OCI-LY7 (cell line): Measurements from ENCODE around the gene MMP27. TPM values are rescaled to one million over a fixed set of nuclear protein-coding genes. Genes with fewer than 3 reads are reported as not detected.

ENCODE experiments used
- BruUV-seq: library from RNA; stranded (reverse); fragments of 400-500 nt; replicated peaks from 2 replicates; lab custom pipeline; 2021; lab: Mats Ljungman, UMichigan
- CTCF ChIA-PET: fragments of 300-600 bp; sonication (Branson Sonifier 250); formaldehyde crosslinking; loops from one replicate; lab custom pipeline; 2022; ENCODE audit warnings: antibody characterized with exemption; ENCODE audit not compliant: unreplicated experiment; lab: Charles Lee
- POLR2A ChIA-PET: fragments of 300-600 bp; sonication (Branson Sonifier 250); formaldehyde crosslinking; loops from one replicate; lab custom pipeline; 2022; ENCODE audit warnings: antibody characterized with exemption; lab: Charles Lee
- DNase-seq: peaks from one replicate; pipeline ENCODE4 v3.0.0-alpha.2; 2015; ENCODE audit warnings: low spot score
- H2AFZ ChIP-seq: fragments of 200-600 bp; sonication (generic), shearing (Covaris generic); 2 replicates; pipeline ENCODE4 v1.6.1; 2014; ENCODE audit warnings: mild to moderate bottlenecking, antibody characterized with exemption, low read length, moderate library complexity
- H3K27ac ChIP-seq: fragments of 200-600 bp; sonication (generic); 2 replicates; pipeline ENCODE4 v1.5.1; 2014; ENCODE audit warnings: mixed run types, low read depth, mild to moderate bottlenecking, moderate library complexity, low read length, inconsistent platforms; ENCODE audit not compliant: poor library complexity, severe bottlenecking
- H3K36me3 ChIP-seq: fragments of 200-600 bp; sonication (generic); 2 replicates; pipeline ENCODE4 v1.6.1; 2014; ENCODE audit warnings: mild to moderate bottlenecking, antibody characterized with exemption, low read length, moderate library complexity, mixed read lengths; ENCODE audit not compliant: insufficient read depth
- H3K4me1 ChIP-seq: fragments of 200-600 bp; sonication (generic); 2 replicates; pipeline ENCODE4 v1.5.1; 2014; ENCODE audit warnings: mild to moderate bottlenecking, low read length; ENCODE audit not compliant: insufficient read depth, poor library complexity, severe bottlenecking
- H3K4me2 ChIP-seq: fragments of 200-600 bp; sonication (generic); 2 replicates; pipeline ENCODE4 v1.6.1; 2014; ENCODE audit warnings: mild to moderate bottlenecking, low read length
- H3K4me3 ChIP-seq: fragments of 200-600 bp; sonication (generic); 2 replicates; pipeline ENCODE4 v1.5.1; 2014; ENCODE audit warnings: mild to moderate bottlenecking, low read depth, low read length; ENCODE audit not compliant: poor library complexity, severe bottlenecking
- H3K79me2 ChIP-seq: fragments of 200-600 bp; sonication (generic); 2 replicates; pipeline ENCODE4 v1.6.1; 2016; ENCODE audit warnings: low read depth, mild to moderate bottlenecking, low read length, moderate library complexity, mixed read lengths; ENCODE audit not compliant: insufficient read depth
- H3K9me2 ChIP-seq: fragments of 200-600 bp; sonication (generic); 2 replicates; pipeline ENCODE4 v1.6.1; 2016; ENCODE audit warnings: mild to moderate bottlenecking, low read length, mixed read lengths; ENCODE audit not compliant: insufficient read depth
- H3K9me3 ChIP-seq: fragments of 200-600 bp; sonication (generic); 2 replicates; pipeline ENCODE4 v1.6.1; 2014; ENCODE audit warnings: mild to moderate bottlenecking, mixed run types, low read length, mixed read lengths
- H4K20me1 ChIP-seq: fragments of 200-600 bp; sonication (generic); 2 replicates; pipeline ENCODE4 v1.6.1; 2014; ENCODE audit warnings: mild to moderate bottlenecking, antibody characterized with exemption, low read length, moderate library complexity, mixed read lengths; ENCODE audit not compliant: insufficient read depth
- CTCF ChIP-seq: fragments of 200-600 bp; sonication (generic); conservative IDR thresholded peaks from 2 replicates; pipeline ENCODE4 v1.5.1; 2014; ENCODE audit warnings: mild to moderate bottlenecking, antibody characterized with exemption, low read length, moderate library complexity, mixed read lengths
- EZH2phosphoT487 ChIP-seq: fragments of 200-600 bp; sonication (generic); IDR thresholded peaks from 2 replicates; pipeline ENCODE4 v1.6.1; 2018; ENCODE audit warnings: low read depth, borderline replicate concordance, mild to moderate bottlenecking, mixed run types, antibody characterized with exemption, low read length, moderate library complexity, mixed read lengths
- intact Hi-C: fragments of 100-400 bp; cut with micrococcal nuclease; formaldehyde crosslinking; loops from one replicate; pipeline ENCODE4 v1.10.0; 2022; ENCODE audit not compliant: unreplicated experiment
- total RNA-seq, 2 experiments: library from RNA; depleted of rRNA in 1 of 2; stranded (reverse); fragments of >200 nt in 1 of 2; shearing (Covaris generic) in 1 of 2; gene quantifications; 2 replicates each; pipeline ENCODE4 v1.2.3, GENCODE V29; 2014 to 2022

The MMP27 gene
- total RNA-seq, 2 experiments from 2014 or later: not detected

- no peak for DNase-seq
- TF ChIP-seq EZH2phosphoT487: no peak
- intact Hi-C loops: no loop called here
- no peak overlapping the region for H3K4me2 ChIP-seq
- POLR2A ChIA-PET: interaction anchor here (1.4 to 1.5 kb wide), 2 partner anchors 11 to 13 kb away, joined by 3 read pairs; no protein-coding TSS in a partner anchor
- no peaks in the 10 kb centered on the region for H3K9me3 ChIP-seq
- H3K9me2 ChIP-seq: no peaks in the 10 kb centered on the region
- H3K36me3 ChIP-seq: no peaks in the 10 kb centered on the region
- H2AFZ ChIP-seq: no peak overlapping the region
- CTCF ChIA-PET: no interaction called here
- H3K27ac ChIP-seq: no peak overlapping the region
- no peaks in the 10 kb centered on the region for H4K20me1 ChIP-seq
- no peaks in the 10 kb centered on the region for H3K4me1 ChIP-seq
- no peak overlapping the region for H3K4me3 ChIP-seq
- no peaks in the 10 kb centered on the region for H3K79me2 ChIP-seq
- no TSS peak for BruUV-seq
Measured at GRCh38 chr11:102685754-102686153, 19.8 kb downstream of the MMP27 start.

GRCh38 chr11:102685338-102685737 is 20.2 kb downstream of the MMP27 start:
- H4K20me1 ChIP-seq: no peaks in the 10 kb centered on the region
- intact Hi-C loops: no loop called here
- H3K27ac ChIP-seq: no peak overlapping the region
- no peaks in the 10 kb centered on the region for H3K9me2 ChIP-seq
- no peak overlapping the region for H3K4me3 ChIP-seq
- BruUV-seq: no TSS peak
- H3K36me3 ChIP-seq: no peaks in the 10 kb centered on the region
- TF ChIP-seq CTCF (no peak), EZH2phosphoT487 (no peak)
- H3K4me2 ChIP-seq: no peak overlapping the region
- no peaks in the 10 kb centered on the region for H3K79me2 ChIP-seq
- DNase-seq: no peak
- ChIA-PET CTCF (no interaction called here), POLR2A (interaction anchor here (0.5 to 1.5 kb wide), 3 partner anchors 10 to 26 kb away, joined by 3 read pairs; no protein-coding TSS in a partner anchor)
- no peaks in the 10 kb centered on the region for H3K9me3 ChIP-seq
- H2AFZ ChIP-seq: no peak overlapping the region
- H3K4me1 ChIP-seq: no peaks in the 10 kb centered on the region

- BruUV-seq: no TSS peak
- Histone ChIP-seq H3K79me2 (no peaks in the 10 kb centered on the region), H3K4me2 (no peak overlapping the region), H3K27ac (no peak overlapping the region), H3K9me2 (no peaks in the 10 kb centered on the region), H3K4me3 (no peak overlapping the region), H4K20me1 (no peaks in the 10 kb centered on the region), H3K36me3 (no peaks in the 10 kb centered on the region), H3K4me1 (no peaks in the 10 kb centered on the region), H3K9me3 (no peaks in the 10 kb centered on the region), H2AFZ (no peak overlapping the region)
- ChIA-PET POLR2A (no interaction called here), CTCF (no interaction called here)
- no peak for DNase-seq
- no peak for TF ChIP-seq CTCF
- TF ChIP-seq EZH2phosphoT487: no peak
- intact Hi-C loops: no loop called here
Measured at GRCh38 chr11:102683277-102683676, 22.3 kb downstream of the MMP27 start.
